ENCODE data around the gene NSFL1C. TPM values are rescaled to one million over a fixed set of nuclear protein-coding genes. Genes with fewer than 3 reads are reported as not detected.

NSFL1C gene
- total and polyA plus RNA-seq, 2 experiments from 2014 or later: 48.9 to 92.2 TPM

DNA sequence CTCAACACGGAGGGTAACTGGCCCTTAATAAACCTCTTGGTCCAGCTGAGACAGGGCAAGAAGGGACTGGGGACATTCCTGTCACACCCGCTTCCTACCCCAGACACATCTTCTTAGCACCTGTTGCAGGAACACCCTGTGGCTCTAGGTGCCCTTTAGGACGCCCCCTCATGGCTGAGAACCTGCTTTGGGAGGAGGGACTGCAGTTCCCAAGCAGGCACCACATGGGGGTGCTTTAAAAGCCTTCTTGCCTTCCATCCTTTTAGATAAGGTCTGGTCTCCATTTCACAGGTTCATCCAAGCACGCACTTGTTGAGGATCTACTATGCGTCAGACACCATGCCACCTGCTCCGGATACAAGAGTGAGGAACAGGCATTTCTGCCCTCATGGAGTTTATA lies 26.6 kb downstream of the NSFL1C start:
- H2AFZ ChIP-seq: no peak overlapping the region
- H3K27ac Mint-ChIP-seq: no peak overlapping the region
- peaks cover 15% of the 10 kb centered on the region for H3K36me3 ChIP-seq (ENCODE audit: insufficient read depth)
- no peak overlapping the region for H3K4me3 ChIP-seq
- H3K79me2 ChIP-seq (replicated peaks; ENCODE audit: insufficient read depth): no peaks in the 10 kb centered on the region
- DNase-seq (ENCODE audit: low spot score) (peak; percentile 85), ATAC-seq (peak; percentile 90)
- no peak overlapping the region for H3K27ac ChIP-seq (ENCODE audit: low read depth)
- peaks cover 9% of the 10 kb centered on the region; the same call in 2 of the 3 replicates for H3K4me1 Mint-ChIP-seq
- no peaks in the 10 kb centered on the region for H3K27me3 ChIP-seq (ENCODE audit: insufficient read depth)
- no peaks in the 10 kb centered on the region for H3K9me2 ChIP-seq (ENCODE audit: insufficient read depth)
- H3K9me3 Mint-ChIP-seq: no peaks in the 10 kb centered on the region; the same call in 2 of the 3 replicates
- TF ChIP-seq STAT1 (IDR thresholded peaks at IDR 0.05; ENCODE audit: unreplicated experiment) (no peak), ZNF331 (CRISPR knock-in tag; IDR thresholded peaks at IDR 0.05; ENCODE audit: low read depth) (no peak), ZNF114 (CRISPR knock-in tag; IDR thresholded peaks at IDR 0.05) (no peak), NANOG (IDR thresholded peaks at IDR 0.05; ENCODE audit: borderline replicate concordance) (no peak), EZH2 (IDR thresholded peaks at IDR 0.05; ENCODE audit: low read depth, unreplicated experiment) (no peak), JUNB (IDR thresholded peaks at IDR 0.05; ENCODE audit: unreplicated experiment) (no peak), REST (IDR thresholded peaks at IDR 0.05; ENCODE audit: unreplicated experiment) (no peak), ETS1 (IDR thresholded peaks at IDR 0.05) (no peak), CREB1 (CRISPR knock-in tag; IDR thresholded peaks at IDR 0.05; ENCODE audit: low read depth) (no peak), POLR2AphosphoS5 (IDR thresholded peaks at IDR 0.05; ENCODE audit: low read depth) (no peak), EZH2phosphoT487 (IDR thresholded peaks at IDR 0.05; ENCODE audit: unreplicated experiment) (no peak)
- TF ChIP-seq, protein P1, sequence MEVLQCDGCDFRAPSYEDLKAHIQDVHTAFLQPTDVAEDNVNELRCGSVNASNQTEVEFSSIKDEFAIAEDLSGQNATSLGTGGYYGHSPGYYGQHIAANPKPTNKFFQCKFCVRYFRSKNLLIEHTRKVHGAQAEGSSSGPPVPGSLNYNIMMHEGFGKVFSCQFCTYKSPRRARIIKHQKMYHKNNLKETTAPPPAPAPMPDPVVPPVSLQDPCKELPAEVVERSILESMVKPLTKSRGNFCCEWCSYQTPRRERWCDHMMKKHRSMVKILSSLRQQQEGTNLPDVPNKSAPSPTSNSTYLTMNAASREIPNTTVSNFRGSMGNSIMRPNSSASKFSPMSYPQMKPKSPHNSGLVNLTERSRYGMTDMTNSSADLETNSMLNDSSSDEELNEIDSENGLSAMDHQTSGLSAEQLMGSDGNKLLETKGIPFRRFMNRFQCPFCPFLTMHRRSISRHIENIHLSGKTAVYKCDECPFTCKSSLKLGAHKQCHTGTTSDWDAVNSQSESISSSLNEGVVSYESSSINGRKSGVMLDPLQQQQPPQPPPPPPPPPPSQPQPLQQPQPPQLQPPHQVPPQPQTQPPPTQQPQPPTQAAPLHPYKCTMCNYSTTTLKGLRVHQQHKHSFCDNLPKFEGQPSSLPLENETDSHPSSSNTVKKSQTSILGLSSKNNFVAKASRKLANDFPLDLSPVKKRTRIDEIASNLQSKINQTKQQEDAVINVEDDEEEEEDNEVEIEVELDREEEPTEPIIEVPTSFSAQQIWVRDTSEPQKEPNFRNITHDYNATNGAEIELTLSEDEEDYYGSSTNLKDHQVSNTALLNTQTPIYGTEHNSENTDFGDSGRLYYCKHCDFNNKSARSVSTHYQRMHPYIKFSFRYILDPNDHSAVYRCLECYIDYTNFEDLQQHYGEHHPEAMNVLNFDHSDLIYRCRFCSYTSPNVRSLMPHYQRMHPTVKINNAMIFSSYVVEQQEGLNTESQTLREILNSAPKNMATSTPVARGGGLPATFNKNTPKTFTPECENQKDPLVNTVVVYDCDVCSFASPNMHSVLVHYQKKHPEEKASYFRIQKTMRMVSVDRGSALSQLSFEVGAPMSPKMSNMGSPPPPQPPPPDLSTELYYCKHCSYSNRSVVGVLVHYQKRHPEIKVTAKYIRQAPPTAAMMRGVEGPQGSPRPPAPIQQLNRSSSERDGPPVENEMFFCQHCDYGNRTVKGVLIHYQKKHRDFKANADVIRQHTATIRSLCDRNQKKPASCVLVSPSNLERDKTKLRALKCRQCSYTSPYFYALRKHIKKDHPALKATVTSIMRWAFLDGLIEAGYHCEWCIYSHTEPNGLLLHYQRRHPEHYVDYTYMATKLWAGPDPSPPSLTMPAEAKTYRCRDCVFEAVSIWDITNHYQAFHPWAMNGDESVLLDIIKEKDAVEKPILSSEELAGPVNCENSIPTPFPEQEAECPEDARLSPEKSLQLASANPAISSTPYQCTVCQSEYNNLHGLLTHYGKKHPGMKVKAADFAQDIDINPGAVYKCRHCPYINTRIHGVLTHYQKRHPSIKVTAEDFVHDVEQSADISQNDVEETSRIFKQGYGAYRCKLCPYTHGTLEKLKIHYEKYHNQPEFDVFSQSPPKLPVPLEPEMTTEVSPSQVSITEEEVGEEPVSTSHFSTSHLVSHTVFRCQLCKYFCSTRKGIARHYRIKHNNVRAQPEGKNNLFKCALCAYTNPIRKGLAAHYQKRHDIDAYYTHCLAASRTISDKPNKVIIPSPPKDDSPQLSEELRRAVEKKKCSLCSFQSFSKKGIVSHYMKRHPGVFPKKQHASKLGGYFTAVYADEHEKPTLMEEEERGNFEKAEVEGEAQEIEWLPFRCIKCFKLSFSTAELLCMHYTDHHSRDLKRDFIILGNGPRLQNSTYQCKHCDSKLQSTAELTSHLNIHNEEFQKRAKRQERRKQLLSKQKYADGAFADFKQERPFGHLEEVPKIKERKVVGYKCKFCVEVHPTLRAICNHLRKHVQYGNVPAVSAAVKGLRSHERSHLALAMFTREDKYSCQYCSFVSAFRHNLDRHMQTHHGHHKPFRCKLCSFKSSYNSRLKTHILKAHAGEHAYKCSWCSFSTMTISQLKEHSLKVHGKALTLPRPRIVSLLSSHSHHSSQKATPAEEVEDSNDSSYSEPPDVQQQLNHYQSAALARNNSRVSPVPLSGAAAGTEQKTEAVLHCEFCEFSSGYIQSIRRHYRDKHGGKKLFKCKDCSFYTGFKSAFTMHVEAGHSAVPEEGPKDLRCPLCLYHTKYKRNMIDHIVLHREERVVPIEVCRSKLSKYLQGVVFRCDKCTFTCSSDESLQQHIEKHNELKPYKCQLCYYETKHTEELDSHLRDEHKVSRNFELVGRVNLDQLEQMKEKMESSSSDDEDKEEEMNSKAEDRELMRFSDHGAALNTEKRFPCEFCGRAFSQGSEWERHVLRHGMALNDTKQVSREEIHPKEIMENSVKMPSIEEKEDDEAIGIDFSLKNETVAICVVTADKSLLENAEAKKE (CRISPR knock-in tag; IDR thresholded peaks at IDR 0.05): peak; percentile 60; the same call in 1 of the 2 replicates
- TF ChIP-seq, protein P2, sequence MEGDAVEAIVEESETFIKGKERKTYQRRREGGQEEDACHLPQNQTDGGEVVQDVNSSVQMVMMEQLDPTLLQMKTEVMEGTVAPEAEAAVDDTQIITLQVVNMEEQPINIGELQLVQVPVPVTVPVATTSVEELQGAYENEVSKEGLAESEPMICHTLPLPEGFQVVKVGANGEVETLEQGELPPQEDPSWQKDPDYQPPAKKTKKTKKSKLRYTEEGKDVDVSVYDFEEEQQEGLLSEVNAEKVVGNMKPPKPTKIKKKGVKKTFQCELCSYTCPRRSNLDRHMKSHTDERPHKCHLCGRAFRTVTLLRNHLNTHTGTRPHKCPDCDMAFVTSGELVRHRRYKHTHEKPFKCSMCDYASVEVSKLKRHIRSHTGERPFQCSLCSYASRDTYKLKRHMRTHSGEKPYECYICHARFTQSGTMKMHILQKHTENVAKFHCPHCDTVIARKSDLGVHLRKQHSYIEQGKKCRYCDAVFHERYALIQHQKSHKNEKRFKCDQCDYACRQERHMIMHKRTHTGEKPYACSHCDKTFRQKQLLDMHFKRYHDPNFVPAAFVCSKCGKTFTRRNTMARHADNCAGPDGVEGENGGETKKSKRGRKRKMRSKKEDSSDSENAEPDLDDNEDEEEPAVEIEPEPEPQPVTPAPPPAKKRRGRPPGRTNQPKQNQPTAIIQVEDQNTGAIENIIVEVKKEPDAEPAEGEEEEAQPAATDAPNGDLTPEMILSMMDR (conservative IDR thresholded peaks at IDR 0.05; ENCODE audit: low read depth in 2 of 2): peak; percentile 72 to 92
- H3K4me3 Mint-ChIP-seq: no peak overlapping the region
- no peaks in the 10 kb centered on the region for H3K4me1 ChIP-seq (ENCODE audit: insufficient read depth)
- H3K27me3 Mint-ChIP-seq (ENCODE audit: insufficient read depth, low read depth, poor library complexity): peaks cover 5% of the 10 kb centered on the region
- H3F3A ChIP-seq (replicated peaks; ENCODE audit: low read depth): no peaks in the 10 kb centered on the region
- peaks cover 37% of the 10 kb centered on the region for H3K36me3 Mint-ChIP-seq (ENCODE audit: low read depth)
- no peak overlapping the region for H3K4me2 ChIP-seq
- no peaks in the 10 kb centered on the region; the same call in 1 of the 2 replicates for H4K20me1 ChIP-seq (replicated peaks; ENCODE audit: insufficient read depth)
